B cell (primary cell): Measurements from ENCODE around the gene HINT1.

Source experiments
- EZH2 ChIP-seq: IDR thresholded peaks from 2 replicates; pipeline ENCODE4 v1.6.1; 2012; ENCODE audit warnings: borderline replicate concordance, low read depth, mild to moderate bottlenecking, moderate library complexity, low read length; ENCODE audit not compliant: insufficient read depth, poor library complexity, severe bottlenecking
- TF ChIP-seq, protein P1 (sequence below): fragments of 200-600 bp; IDR thresholded peaks from one replicate; pipeline ENCODE4 v1.8.0; 2022; ENCODE audit warnings: antibody characterized with exemption, mild to moderate bottlenecking

DNA sequence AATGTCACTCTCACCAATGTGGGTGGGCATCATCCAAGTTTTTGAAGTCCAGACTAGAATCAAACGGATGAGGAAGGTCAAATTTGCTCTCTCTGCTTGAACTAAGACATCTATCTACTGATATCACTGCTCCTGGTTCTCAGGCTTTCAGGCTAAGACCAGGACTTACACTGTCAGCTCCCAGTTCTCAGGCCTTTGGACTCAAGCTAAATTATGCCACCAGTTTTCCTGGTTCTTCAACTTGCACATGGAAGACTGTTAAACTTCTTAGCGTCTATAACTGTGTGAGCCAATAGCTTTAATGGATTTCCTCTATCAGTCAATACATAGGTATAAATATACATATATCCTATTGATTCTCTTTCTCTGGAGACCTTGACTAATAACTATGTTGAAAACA, 41.0 kb upstream of the HINT1 start:
- TF ChIP-seq, protein P1, sequence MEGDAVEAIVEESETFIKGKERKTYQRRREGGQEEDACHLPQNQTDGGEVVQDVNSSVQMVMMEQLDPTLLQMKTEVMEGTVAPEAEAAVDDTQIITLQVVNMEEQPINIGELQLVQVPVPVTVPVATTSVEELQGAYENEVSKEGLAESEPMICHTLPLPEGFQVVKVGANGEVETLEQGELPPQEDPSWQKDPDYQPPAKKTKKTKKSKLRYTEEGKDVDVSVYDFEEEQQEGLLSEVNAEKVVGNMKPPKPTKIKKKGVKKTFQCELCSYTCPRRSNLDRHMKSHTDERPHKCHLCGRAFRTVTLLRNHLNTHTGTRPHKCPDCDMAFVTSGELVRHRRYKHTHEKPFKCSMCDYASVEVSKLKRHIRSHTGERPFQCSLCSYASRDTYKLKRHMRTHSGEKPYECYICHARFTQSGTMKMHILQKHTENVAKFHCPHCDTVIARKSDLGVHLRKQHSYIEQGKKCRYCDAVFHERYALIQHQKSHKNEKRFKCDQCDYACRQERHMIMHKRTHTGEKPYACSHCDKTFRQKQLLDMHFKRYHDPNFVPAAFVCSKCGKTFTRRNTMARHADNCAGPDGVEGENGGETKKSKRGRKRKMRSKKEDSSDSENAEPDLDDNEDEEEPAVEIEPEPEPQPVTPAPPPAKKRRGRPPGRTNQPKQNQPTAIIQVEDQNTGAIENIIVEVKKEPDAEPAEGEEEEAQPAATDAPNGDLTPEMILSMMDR: no peak
- no peak for TF ChIP-seq EZH2
